K562 (cell line): ENCODE data around the gene SLC25A51.

Source experiments
- CREB1 ChIP-seq, 2 experiments: sonication (generic) in 1 of 2; formaldehyde crosslinking in 1 of 2; IDR thresholded peaks; 2 replicates each; pipeline versions ENCODE4 v1.6.1 to v1.8.0; 2012 to 2022; ENCODE audit warnings: inconsistent platforms in 1 of 2, mild to moderate bottlenecking in 1 of 2, missing genetic modification reagents in 1 of 2, moderate library complexity in 1 of 2
- CTCF ChIP-seq, 3 experiments: IDR thresholded peaks in 2 of 3; conservative IDR thresholded peaks in 1 of 3; 2 replicates each; pipeline ENCODE4 v1.5.1; 2011 to 2012; ENCODE audit warnings: low read length in 3 of 3, mild to moderate bottlenecking in 3 of 3, control low read depth in 2 of 3, improper control_type of control experiment in 1 of 3, inconsistent platforms in 1 of 3, low read depth in 1 of 3, mixed read lengths in 1 of 3, moderate library complexity in 1 of 3; ENCODE audit not compliant: insufficient read depth in 2 of 3
- CTCFL ChIP-seq: IDR thresholded peaks from 2 replicates; pipeline ENCODE4 v1.6.1; 2011; ENCODE audit warnings: borderline replicate concordance, low read depth, mild to moderate bottlenecking, moderate library complexity, low read length; ENCODE audit not compliant: insufficient read depth, poor library complexity, severe bottlenecking
- EP300 ChIP-seq: IDR thresholded peaks from 2 replicates; pipeline ENCODE4 v1.6.1; 2012; ENCODE audit warnings: low read length, improper control_type of control experiment
- EZH2 ChIP-seq: IDR thresholded peaks from 2 replicates; pipeline ENCODE4 v1.6.1; 2012; ENCODE audit warnings: low read depth, mild to moderate bottlenecking, inconsistent platforms, low read length, borderline replicate concordance
- IRF2 ChIP-seq: sonication (generic); formaldehyde crosslinking; IDR thresholded peaks from 2 replicates; pipeline ENCODE4 v1.8.1; 2022; ENCODE audit warnings: mild to moderate bottlenecking, missing genetic modification reagents
- KLF10 ChIP-seq: fragments of 250-450 bp; sonication (Bioruptor Pico); IDR thresholded peaks from 2 replicates; pipeline ENCODE4 v1.6.1; 2021; ENCODE audit warnings: matching md5 sums

- TF ChIP-seq KLF10 (CRISPR knock-in tag) (no peak), EP300 (no peak), CREB1 (IDR thresholded peaks at IDR 0.05) (no peak), CREB1 (CRISPR knock-in tag; IDR thresholded peaks at IDR 0.05) (no peak), CTCFL (no peak), IRF2 (CRISPR knock-in tag) (no peak), CTCF (IDR thresholded peaks at IDR 0.05 in 2 of 3, conservative IDR thresholded peaks at IDR 0.05 in 1 of 3; ENCODE audit: insufficient read depth in 2 of 3, low read depth in 1 of 3, low read length in 3 of 3) (no peak), EZH2 (no peak)
Observed at GRCh38 chr9:37947471-37947870, 43.5 kb upstream of the SLC25A51 start.
